Glomerular visceral epithelial cell (primary cell): ENCODE data around the gene LIN37.

Experiments used
- DNase-seq: peaks from one replicate; pipeline ENCODE4 v3.0.0-alpha.2; 2016; ENCODE audit errors: extremely low spot score

Gene LIN37

GRCh38 chr19:35748106-35749020 is at the start of gene LIN37:
Gene LIN37 (plus strand): TSS chr19:35748576. CDS start chr19:35748725, 149 bp downstream.
- peak; percentile 99 for DNase-seq

- DNase-seq, result peak; percentile 98
These were observed 46.0 kb upstream of the LIN37 start for GRCh38 chr19:35702223-35703012.

DNA sequence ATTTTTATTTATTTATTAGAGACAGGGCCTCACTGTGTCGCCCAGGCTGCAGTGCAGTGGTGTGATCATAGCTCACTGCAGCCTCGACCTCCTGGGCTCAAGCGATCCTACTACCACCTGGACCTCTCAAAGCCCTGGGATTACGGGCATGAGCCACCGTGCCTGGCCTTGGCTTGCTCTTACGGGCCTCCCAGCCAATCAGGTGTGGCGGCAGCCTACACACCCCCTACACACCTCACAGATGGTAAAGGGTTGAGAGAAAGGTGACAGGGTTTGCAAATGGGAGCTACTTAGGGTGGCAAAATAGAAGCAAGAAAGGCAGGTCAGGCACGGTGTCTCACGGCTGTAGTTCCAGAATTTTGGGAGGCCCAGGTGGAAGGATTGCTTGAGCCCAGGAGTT is 45.0 kb upstream of the LIN37 start:
- no peak for DNase-seq

- peak; percentile 21 for DNase-seq
These were observed 44.2 kb upstream of the LIN37 start, which contains the start of gene ZBTB32 for GRCh38 chr19:35704218-35704617. Gene ZBTB32 (plus strand): TSS chr19:35704558. CDS start chr19:35714627, 10,069 bp downstream.

DNA sequence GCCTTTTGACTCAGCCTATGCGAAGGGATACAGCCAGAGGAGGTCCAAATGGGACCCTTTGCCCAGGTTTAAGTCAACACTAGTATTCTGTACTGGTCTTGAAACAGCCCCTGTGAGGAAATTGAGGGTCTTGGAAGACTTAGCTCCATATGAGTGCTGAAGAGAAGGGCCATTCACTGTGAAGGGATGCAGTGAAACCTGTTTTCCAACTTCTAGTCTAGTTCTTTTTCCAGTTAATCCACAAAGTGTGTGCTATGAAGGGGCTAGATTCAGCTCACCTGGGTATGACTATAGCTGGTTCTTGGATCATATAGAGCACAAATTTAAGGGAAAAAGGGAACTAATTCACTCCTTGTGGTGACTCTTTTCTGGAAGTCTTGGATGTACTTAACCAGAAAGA is 40.0 kb upstream of the LIN37 start:
- no peak for DNase-seq

DNA sequence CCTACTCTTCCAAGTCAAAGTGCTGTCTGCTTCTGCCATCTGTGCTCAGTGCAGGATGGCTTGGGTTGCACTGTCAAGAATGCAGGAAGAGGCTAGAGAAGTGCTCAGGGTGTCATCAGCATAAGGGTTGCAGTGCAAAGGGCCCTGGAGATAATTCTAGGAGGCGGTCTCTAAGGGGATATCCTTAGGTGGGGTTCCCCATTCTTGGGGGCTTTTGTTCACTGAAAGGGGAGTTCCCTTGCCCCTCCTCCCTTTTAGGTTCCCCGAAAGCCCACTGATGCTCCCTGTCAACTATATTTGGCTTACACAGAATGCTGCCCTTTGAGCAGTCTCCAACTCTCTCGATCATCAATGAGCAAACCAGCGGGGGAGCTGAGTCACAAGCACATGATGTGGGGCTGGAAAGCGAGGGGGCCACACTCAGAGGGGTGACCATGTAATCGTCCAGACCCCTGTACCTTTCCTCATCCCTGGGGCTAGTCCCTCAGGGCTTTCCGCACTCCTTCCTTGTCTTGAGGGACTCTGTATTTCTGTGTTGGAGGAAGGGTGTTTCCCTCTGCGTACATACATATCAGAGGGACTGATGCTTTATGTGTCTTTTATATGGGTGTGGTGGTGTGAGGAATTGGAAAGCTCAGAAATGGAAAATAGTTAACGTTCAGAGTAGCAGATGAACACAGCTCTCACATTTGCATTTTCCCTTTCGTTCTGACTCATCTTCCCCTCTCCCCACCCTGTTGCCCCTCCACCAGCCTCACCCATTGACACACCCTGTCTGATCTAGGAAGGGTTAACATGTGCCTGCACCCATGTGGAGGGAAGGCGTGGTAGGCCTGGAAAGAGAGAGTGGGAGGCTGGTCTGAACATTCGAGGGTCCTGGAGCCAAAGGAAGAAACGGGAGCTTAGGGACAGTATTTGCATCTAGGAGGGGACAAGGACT is 37.3 kb upstream of the LIN37 start:
- no peak for DNase-seq

GRCh38 chr19:35712567-35713505 is 35.5 kb upstream of the LIN37 start:
- no peak for DNase-seq

- no peak for DNase-seq
These were observed 34.9 kb upstream of the LIN37 start for GRCh38 chr19:35713506-35713850.

DNA sequence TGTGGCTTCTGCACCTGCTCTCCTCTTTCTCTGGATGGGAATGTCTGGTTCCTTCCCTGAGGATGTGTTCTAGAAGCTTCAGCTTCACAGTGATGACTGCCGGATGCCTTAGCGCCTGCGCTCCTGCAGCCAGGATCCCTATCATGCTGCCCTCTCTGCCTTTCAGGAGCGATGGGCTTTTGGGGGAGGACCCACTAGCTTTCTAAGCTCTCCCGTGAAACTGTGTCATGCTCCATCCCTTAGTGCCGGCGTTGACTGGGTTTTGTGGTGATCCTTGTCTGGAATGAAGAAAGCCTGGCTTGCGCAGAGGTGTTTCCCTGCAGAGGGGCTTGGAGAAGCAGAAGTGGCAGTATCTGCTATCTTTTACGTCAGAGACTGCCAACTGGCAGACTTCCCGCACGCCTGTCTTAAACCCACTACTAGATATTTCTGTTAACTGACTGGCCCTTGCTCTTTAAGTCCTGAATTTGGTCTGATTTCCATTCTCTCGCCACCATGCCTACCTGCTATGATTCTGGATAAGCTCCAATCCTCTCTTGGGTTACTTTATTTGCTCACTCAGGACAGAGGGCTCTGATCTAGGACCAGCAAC is 34.4 kb upstream of the LIN37 start:
- no peak for DNase-seq

DNA sequence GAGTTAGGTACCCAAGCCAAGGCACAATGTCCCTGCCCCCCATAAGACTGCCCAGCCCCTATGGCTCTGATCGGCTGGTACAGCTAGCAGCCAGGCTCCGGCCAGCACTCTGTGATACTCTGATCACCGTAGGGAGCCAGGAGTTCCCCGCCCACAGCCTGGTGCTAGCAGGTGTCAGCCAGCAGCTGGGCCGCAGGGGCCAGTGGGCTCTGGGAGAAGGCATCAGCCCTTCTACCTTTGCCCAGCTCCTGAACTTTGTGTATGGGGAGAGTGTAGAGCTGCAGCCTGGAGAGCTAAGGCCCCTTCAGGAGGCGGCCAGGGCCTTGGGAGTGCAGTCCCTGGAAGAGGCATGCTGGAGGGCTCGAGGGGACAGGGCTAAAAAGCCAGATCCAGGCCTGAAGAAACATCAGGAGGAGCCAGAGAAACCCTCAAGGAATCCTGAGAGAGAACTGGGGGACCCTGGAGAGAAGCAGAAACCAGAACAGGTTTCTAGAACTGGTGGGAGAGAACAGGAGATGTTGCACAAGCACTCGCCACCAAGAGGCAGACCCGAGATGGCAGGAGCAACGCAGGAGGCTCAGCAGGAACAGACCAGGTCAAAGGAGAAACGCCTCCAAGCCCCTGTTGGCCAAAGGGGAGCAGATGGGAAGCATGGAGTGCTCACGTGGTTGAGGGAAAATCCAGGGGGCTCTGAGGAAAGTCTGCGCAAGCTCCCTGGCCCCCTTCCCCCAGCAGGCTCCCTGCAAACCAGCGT is 33.6 kb upstream of the LIN37 start:
- DNase-seq, result no peak

GRCh38 chr19:35715355-35715809 is 33.0 kb upstream of the LIN37 start:
- DNase-seq, result no peak

GRCh38 chr19:35715981-35716800 is 32.2 kb upstream of the LIN37 start:
- no peak for DNase-seq

DNA sequence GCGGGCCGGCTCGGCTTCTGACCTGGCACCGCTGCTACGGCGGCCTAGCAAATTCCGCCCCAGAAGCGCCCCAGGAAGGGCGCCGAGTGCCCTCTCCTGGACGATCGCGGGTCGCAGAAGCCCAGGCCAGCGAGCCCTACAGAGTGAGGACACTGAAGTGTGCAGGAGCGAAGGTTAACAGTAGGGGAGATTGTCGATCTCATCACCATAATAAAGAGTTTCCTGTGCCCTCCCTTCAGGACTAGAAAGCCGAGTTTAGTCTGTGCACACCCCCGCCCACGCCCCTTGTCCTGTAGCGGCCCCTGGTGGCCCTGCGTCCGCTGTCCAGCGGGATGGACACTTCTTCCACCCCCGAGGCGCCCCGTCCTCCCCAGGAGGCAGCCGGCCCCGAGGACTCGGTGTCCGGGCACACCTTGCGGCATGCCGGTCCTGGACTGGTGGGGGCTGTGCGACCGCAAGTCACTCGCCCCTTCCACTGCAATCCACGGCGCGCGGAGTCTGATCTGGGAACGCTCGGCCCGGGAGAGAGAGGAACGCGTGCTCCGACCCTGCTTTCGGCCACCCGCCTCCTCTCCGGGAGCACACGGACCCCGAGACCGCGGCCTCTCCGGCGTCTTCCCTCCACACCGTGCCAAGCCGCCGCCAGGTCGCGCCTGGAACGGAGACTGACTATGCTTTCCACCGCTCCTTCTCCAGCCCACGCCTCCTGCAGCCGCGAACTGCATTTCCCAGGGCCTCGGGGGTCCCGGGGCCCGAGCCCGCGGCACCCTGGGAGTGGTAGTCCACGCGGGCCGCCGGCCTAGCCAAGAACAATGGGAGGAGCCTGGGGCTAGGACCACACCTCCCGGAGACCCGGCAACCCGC is 31.3 kb upstream of the LIN37 start:
- DNase-seq, result peak; percentile 86

GRCh38 chr19:35717665-35718344 is 30.6 kb upstream of the LIN37 start, which contains the start of gene KMT2B:
Gene KMT2B (plus strand): TSS chr19:35718003. CDS start chr19:35718019, 16 bp downstream.
- peak; percentile 97 for DNase-seq

DNA sequence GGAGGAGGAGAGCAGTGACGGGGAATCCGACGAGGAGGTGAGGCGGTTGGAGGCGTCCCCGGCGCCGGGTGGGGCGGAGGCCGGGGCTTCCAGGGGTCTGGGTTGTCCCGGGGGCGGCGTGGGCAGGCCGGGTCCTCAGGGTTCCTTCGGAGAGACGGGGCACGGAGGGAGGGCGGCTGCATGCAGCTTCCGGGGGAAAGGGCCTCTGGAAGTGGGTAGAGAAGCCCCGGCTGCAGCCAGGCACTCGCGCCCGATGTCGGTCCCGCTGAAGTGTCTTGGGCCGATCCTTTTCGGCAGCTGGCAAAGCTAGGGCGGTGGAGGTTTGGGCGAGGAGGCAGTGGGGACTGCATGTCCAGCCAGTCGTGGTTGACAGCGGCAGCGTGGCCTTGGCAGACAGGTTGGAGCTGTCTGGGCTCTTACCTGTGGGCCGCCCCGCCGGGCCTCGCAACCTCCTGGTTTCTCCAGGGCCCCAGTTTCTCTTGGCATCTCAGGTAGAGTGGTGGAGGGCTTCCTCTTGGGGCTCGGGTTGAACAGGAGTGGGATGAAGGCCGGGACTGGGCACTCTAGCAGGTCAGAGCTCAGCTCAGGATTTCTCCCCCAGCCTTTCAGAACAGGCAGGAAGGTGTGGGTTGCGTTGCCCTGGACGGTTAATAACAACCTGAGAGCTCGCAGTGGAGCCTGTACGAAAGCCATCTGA is 29.9 kb upstream of the LIN37 start:
- peak; percentile 33 for DNase-seq
